Fibroblast of lung (primary cell): ENCODE measurements around the gene SORCS2. TPM values are rescaled to one million over a fixed set of nuclear protein-coding genes. Genes with fewer than 3 reads are reported as not detected.

Experiments used
- DNase-seq, 2 donors: peaks; one replicate each; pipeline versions ENCODE4 v3.0.0 to v3.0.0-alpha.2; 2010; ENCODE audit warnings: low read depth in 2 of 2
- H2AFZ ChIP-seq: 2 replicates; pipeline ENCODE4 v1.5.1; 2012; ENCODE audit warnings: low read length, control low read depth, inconsistent platforms
- H3K27ac ChIP-seq: 2 replicates; pipeline ENCODE4 v1.5.1; 2011; ENCODE audit warnings: low read length, control low read depth; ENCODE audit not compliant: insufficient read depth
- H3K27me3 ChIP-seq: 2 replicates; pipeline ENCODE4 v1.5.1; 2011; ENCODE audit warnings: mild to moderate bottlenecking, low read length; ENCODE audit not compliant: control insufficient read depth, insufficient read depth
- H3K36me3 ChIP-seq: 2 replicates; pipeline ENCODE4 v1.5.1; 2011; ENCODE audit warnings: low read length; ENCODE audit not compliant: control insufficient read depth, insufficient read depth
- H3K4me1 ChIP-seq: 2 replicates; pipeline ENCODE4 v1.5.1; 2011; ENCODE audit warnings: low read length; ENCODE audit not compliant: control insufficient read depth, insufficient read depth; ENCODE audit errors: extremely low read depth
- H3K4me2 ChIP-seq: 2 replicates; pipeline ENCODE4 v1.5.1; 2011; ENCODE audit warnings: low read length, control low read depth; ENCODE audit not compliant: insufficient read depth; ENCODE audit errors: extremely low read depth
- H3K4me3 ChIP-seq, 4 experiments: fragments of 200-600 bp in 1 of 4; sonication (generic) in 1 of 4; replicated peaks in 1 of 4; 2 replicates each; pipeline ENCODE4 v1.5.1; 2011 to 2016; ENCODE audit warnings: low read length in 4 of 4, low read depth in 3 of 4, mild to moderate bottlenecking in 3 of 4, control low read depth in 2 of 4, inconsistent platforms in 1 of 4, mixed read lengths in 1 of 4; ENCODE audit not compliant: insufficient read depth in 1 of 4; ENCODE audit errors: control extremely low read depth in 1 of 4
- H3K79me2 ChIP-seq: 2 replicates; pipeline ENCODE4 v1.5.1; 2012; ENCODE audit warnings: mild to moderate bottlenecking, low read length, inconsistent platforms; ENCODE audit not compliant: control insufficient read depth, insufficient read depth
- H3K9ac ChIP-seq: 2 replicates; pipeline ENCODE4 v1.5.1; 2011; ENCODE audit warnings: mild to moderate bottlenecking, low read length, control low read depth; ENCODE audit not compliant: insufficient read depth
- H3K9me3 ChIP-seq: 2 replicates; pipeline ENCODE4 v1.5.1; 2012; ENCODE audit warnings: low read depth, low read length; ENCODE audit not compliant: control insufficient read depth, insufficient read depth
- H4K20me1 ChIP-seq: 2 replicates; pipeline ENCODE4 v1.5.1; 2011; ENCODE audit warnings: low read length; ENCODE audit not compliant: control insufficient read depth, insufficient read depth; ENCODE audit errors: extremely low read depth
- CTCF ChIP-seq, 2 donors: IDR thresholded peaks in 1 of 2; conservative IDR thresholded peaks in 1 of 2; 1 replicate in 1 of 2; 2 replicates in 1 of 2; pipeline ENCODE4 v1.5.1; 2011 to 2012; ENCODE audit warnings: low read length in 2 of 2, control low read depth in 1 of 2, inconsistent platforms in 1 of 2, low read depth in 1 of 2, mild to moderate bottlenecking in 1 of 2
- EZH2 ChIP-seq: IDR thresholded peaks from 2 replicates; pipeline ENCODE4 v1.5.1; 2012; ENCODE audit warnings: low read length, control low read depth, mild to moderate bottlenecking; ENCODE audit errors: missing control alignments
- polyA plus RNA-seq, 2 donors: library from polyadenylated mRNA; depleted of rRNA in 1 of 2; stranded (reverse) in 1 of 2; unstranded in 1 of 2; fragments of >200 nt; gene quantifications; 2 replicates each; pipeline ENCODE4 v1.2.1, GENCODE V29; 2011 to 2012; ENCODE audit warnings: missing spikeins in 1 of 2
- total RNA-seq: library from RNA; depleted of rRNA; stranded (reverse); fragments of >200 nt; gene quantifications from 2 replicates; pipeline ENCODE4 v1.2.1, GENCODE V29; 2014

Gene SORCS2
- total and polyA plus RNA-seq, 2 donors (not counting 1 experiment from before 2014, with no cell fraction given) = 0.17 to 0.41 TPM

GRCh38 chr4:7556558-7556957 lies 364.2 kb downstream of the SORCS2 start:
- no peaks in the 10 kb centered on the region for H3K79me2 ChIP-seq
- DNase-seq = no peak
- no peaks in the 10 kb centered on the region for H4K20me1 ChIP-seq
- H3K27me3 ChIP-seq = no peaks in the 10 kb centered on the region
- no peak overlapping the region for H3K4me3 ChIP-seq
- H2AFZ ChIP-seq = no peak overlapping the region
- no peak for TF ChIP-seq EZH2
- no peak for TF ChIP-seq CTCF (conservative IDR thresholded peaks at IDR 0.05 in 1 of 2, IDR thresholded peaks at IDR 0.05 in 1 of 2; ENCODE audit: low read depth in 1 of 2, low read length in 2 of 2)
- no peak overlapping the region for H3K27ac ChIP-seq
- no peak overlapping the region for H3K9ac ChIP-seq
- peaks cover 2% of the 10 kb centered on the region for H3K9me3 ChIP-seq
- H3K4me1 ChIP-seq = no peaks in the 10 kb centered on the region
- no peak overlapping the region for H3K4me2 ChIP-seq
- H3K36me3 ChIP-seq = no peaks in the 10 kb centered on the region

DNA sequence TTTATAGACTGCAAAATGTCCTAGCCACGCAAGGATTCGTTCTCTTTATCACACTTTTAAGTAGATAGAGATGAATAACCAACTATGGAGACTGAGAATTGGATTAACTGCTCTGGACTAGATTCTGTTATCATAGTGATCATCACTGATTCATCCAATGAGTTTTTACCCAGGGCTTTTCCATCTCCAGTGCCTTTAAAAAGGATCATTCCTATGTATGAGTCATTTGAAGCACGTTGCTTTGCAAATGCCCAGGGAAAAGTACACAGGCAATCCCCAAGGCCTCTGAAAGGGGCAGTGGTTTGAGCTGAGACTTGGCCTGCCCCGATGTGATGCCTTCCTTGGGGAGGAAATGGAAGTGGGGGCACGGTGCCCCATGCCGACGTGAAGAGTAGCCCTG lies 365.1 kb downstream of the SORCS2 start:
- Histone ChIP-seq H3K4me3 (no peak overlapping the region), H3K27me3 (no peaks in the 10 kb centered on the region), H3K36me3 (no peaks in the 10 kb centered on the region), H3K9ac (no peak overlapping the region), H3K4me2 (no peak overlapping the region), H4K20me1 (no peaks in the 10 kb centered on the region), H3K79me2 (no peaks in the 10 kb centered on the region), H3K9me3 (peaks cover 2% of the 10 kb centered on the region), H3K27ac (no peak overlapping the region), H3K4me1 (no peaks in the 10 kb centered on the region), H2AFZ (no peak overlapping the region)
- TF ChIP-seq EZH2 (no peak), CTCF (conservative IDR thresholded peaks at IDR 0.05 in 1 of 2, IDR thresholded peaks at IDR 0.05 in 1 of 2; ENCODE audit: low read depth in 1 of 2, low read length in 2 of 2) (no peak)
- DNase-seq = peak; percentile 35 to 90

- TF ChIP-seq CTCF (conservative IDR thresholded peaks at IDR 0.05 in 1 of 2, IDR thresholded peaks at IDR 0.05 in 1 of 2; ENCODE audit: low read depth in 1 of 2, low read length in 2 of 2) = no peak
- TF ChIP-seq EZH2 = no peak
- no peaks in the 10 kb centered on the region for H3K79me2 ChIP-seq
These were observed 366.1 kb downstream of the SORCS2 start for GRCh38 chr4:7558436-7558835.

More at GRCh38 chr4:7558436-7558835, 366.1 kb downstream of the SORCS2 start:
- Histone ChIP-seq H3K27me3 (no peaks in the 10 kb centered on the region), H3K9me3 (peaks cover 1% of the 10 kb centered on the region), H3K4me2 (no peak overlapping the region), H3K4me3 (no peak overlapping the region), H3K9ac (no peak overlapping the region), H3K4me1 (no peaks in the 10 kb centered on the region), H3K36me3 (no peaks in the 10 kb centered on the region), H2AFZ (no peak overlapping the region), H4K20me1 (no peaks in the 10 kb centered on the region), H3K27ac (no peak overlapping the region)
- DNase-seq = no peak
